Tibial nerve (tissue), 4 donors: ENCODE results near the gene AGL. TPM values are rescaled to one million over a fixed set of nuclear protein-coding genes. Genes with fewer than 3 reads are reported as not detected.
"Not testable (repeated sequence)": the region's sequence is repeated elsewhere in the genome, so short reads cannot be mapped to it uniquely, and the experiment has no call there.

ENCODE experiments used
- DNase-seq, 2 donors: peaks; one replicate each; pipeline ENCODE4 v3.0.0-alpha.2; 2019; ENCODE audit warnings: low spot score in 2 of 2
- H3K27ac ChIP-seq, 4 donors: fragments of 200-600 bp; sonication (generic) in 3 of 4; one replicate each; pipeline ENCODE4 v1.5.1; 2017 to 2019; ENCODE audit warnings: mild to moderate bottlenecking in 1 of 4
- H3K27me3 ChIP-seq, 2 donors: fragments of 200-600 bp; sonication (generic) in 1 of 2; one replicate each; pipeline versions ENCODE4 v1.5.1 to v1.6.0; 2017 to 2019
- H3K36me3 ChIP-seq, 3 donors: fragments of 200-600 bp; sonication (generic); one replicate each; pipeline ENCODE4 v1.5.1; 2018 to 2019
- H3K4me1 ChIP-seq, 4 donors: fragments of 200-600 bp; sonication (generic) in 3 of 4; one replicate each; pipeline ENCODE4 v1.5.1; 2017 to 2019
- H3K4me3 ChIP-seq, 4 donors: fragments of 200-600 bp; sonication (generic) in 3 of 4; one replicate each; pipeline ENCODE4 v1.5.1; 2017 to 2019; ENCODE audit warnings: mild to moderate bottlenecking in 1 of 4, moderate library complexity in 1 of 4
- H3K9me3 ChIP-seq, 4 donors: fragments of 200-600 bp; sonication (generic) in 3 of 4; one replicate each; pipeline ENCODE4 v1.5.1; 2017 to 2019
- EP300 ChIP-seq, 2 donors: sonication (generic); formaldehyde crosslinking; IDR thresholded peaks; one replicate each; pipeline ENCODE4 v1.6.1; 2017; ENCODE audit warnings: antibody characterized with exemption in 2 of 2, mild to moderate bottlenecking in 1 of 2
- POLR2A ChIP-seq, 2 donors: fragments of 450-650 bp; IDR thresholded peaks; one replicate each; pipeline ENCODE4 v1.6.1; 2017; ENCODE audit warnings: antibody characterized with exemption in 2 of 2, mild to moderate bottlenecking in 2 of 2, moderate library complexity in 2 of 2
- WGBS, 2 donors: methylation state at CpG; one replicate each; pipeline ENCODE4 v1.1.5; 2018; 5-methylcytosine and 5-hydroxymethylcytosine counted together
- total RNA-seq, 4 donors: library from RNA; depleted of rRNA; stranded (reverse); fragments of >200 nt; gene quantifications; one replicate each; pipeline ENCODE4 v1.1.0, GENCODE V29; 2016
- TF ChIP-seq, protein P1 (sequence below), 5 experiments: fragments of 200-600 bp in 3 of 5; fragments of 450-650 bp in 2 of 5; sonication (generic) in 3 of 5; IDR thresholded peaks; one replicate each; pipeline ENCODE4 v1.5.1; 2016 to 2019; ENCODE audit warnings: antibody characterized with exemption in 5 of 5, mild to moderate bottlenecking in 3 of 5, moderate library complexity in 2 of 5

Gene AGL
- total RNA-seq, 4 donors from 2014 or later = 12.4 to 18.6 (median 13.9) TPM

GRCh38 chr1:99843760-99844159 lies 6.4 kb upstream of the AGL start:
- WGBS, 2 donors = 45 to 51% methylated on average over 2 of the region's 2 CpGs
- Histone ChIP-seq H3K36me3 (no peaks in the 10 kb centered on the region), H3K4me1 (no peaks in the 10 kb centered on the region), H3K27me3 (no peaks in the 10 kb centered on the region), H3K9me3 (no peaks in the 10 kb centered on the region), H3K4me3 (no peak overlapping the region), H3K27ac (no peak overlapping the region)
- no peak for DNase-seq
- TF ChIP-seq POLR2A (IDR thresholded peaks at IDR 0.05) = no peak
- TF ChIP-seq, protein P1, sequence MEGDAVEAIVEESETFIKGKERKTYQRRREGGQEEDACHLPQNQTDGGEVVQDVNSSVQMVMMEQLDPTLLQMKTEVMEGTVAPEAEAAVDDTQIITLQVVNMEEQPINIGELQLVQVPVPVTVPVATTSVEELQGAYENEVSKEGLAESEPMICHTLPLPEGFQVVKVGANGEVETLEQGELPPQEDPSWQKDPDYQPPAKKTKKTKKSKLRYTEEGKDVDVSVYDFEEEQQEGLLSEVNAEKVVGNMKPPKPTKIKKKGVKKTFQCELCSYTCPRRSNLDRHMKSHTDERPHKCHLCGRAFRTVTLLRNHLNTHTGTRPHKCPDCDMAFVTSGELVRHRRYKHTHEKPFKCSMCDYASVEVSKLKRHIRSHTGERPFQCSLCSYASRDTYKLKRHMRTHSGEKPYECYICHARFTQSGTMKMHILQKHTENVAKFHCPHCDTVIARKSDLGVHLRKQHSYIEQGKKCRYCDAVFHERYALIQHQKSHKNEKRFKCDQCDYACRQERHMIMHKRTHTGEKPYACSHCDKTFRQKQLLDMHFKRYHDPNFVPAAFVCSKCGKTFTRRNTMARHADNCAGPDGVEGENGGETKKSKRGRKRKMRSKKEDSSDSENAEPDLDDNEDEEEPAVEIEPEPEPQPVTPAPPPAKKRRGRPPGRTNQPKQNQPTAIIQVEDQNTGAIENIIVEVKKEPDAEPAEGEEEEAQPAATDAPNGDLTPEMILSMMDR (IDR thresholded peaks at IDR 0.05) = no peak
- no peak for TF ChIP-seq EP300 (IDR thresholded peaks at IDR 0.05)

- H3K27ac ChIP-seq, H3K4me3 ChIP-seq, H3K9me3 ChIP-seq, H3K4me1 ChIP-seq, DNase-seq, H3K27me3 ChIP-seq, H3K36me3 ChIP-seq: not testable (repeated sequence)
- 77 to 86% methylated on average over 9 of the region's 9 CpGs for WGBS, 2 donors
Observed at GRCh38 chr1:99845201-99845600, 5.0 kb upstream of the AGL start.

DNA sequence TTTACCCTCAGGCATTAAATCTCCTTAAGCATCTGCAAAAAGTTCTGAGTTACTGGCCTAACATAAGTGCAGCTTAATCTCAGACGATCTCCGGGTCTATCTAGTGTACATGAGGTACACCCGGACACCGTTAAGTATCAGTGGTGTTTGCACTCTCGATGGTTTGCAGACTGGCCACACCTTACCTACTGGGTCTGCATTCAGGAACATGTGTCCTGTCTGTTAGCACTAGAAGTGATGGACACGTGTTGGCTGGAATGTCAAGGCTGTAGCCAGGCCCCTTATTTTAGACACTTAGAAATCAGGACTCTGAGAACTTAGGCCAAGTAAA lies 783 bp upstream of the AGL start:
- no peak for TF ChIP-seq EP300 (IDR thresholded peaks at IDR 0.05)
- TF ChIP-seq, protein P1 (IDR thresholded peaks at IDR 0.05) = no peak
- no peak for TF ChIP-seq POLR2A (IDR thresholded peaks at IDR 0.05)
- DNase-seq = no peak
- Histone ChIP-seq H3K9me3 (no peaks in the 10 kb centered on the region), H3K4me3 (peak overlapping the region; percentile 69 to 97 (median 78)), H3K4me1 (peaks cover 0 to 31% (median 0%) of the 10 kb centered on the region in 4 donors), H3K36me3 (peaks cover 0 to 8% (median 0%) of the 10 kb centered on the region in 3 donors), H3K27ac (peak overlapping the region in 3 of 4 donors; percentile 86 to 91 (median 90)), H3K27me3 (no peaks in the 10 kb centered on the region)
- 55 to 71% methylated on average over 6 of the region's 6 CpGs for WGBS, 2 donors

GRCh38 chr1:99850459-99851291 lies 514 bp downstream of the AGL start:
- H3K9me3 ChIP-seq = no peaks in the 10 kb centered on the region
- no peak for DNase-seq
- H3K36me3 ChIP-seq = peaks cover 0 to 17% (median 0%) of the 10 kb centered on the region in 3 donors
- WGBS, 2 donors = 3 to 4% methylated on average over 15 of the region's 15 CpGs
- TF ChIP-seq POLR2A (IDR thresholded peaks at IDR 0.05) (no peak), EP300 (IDR thresholded peaks at IDR 0.05) (no peak)
- TF ChIP-seq, protein P1 (IDR thresholded peaks at IDR 0.05) = no peak
- H3K4me3 ChIP-seq = peak overlapping the region; percentile 69 to 97 (median 78)
- H3K4me1 ChIP-seq = peaks cover 0 to 31% (median 0%) of the 10 kb centered on the region in 4 donors
- peak overlapping the region; percentile 77 to 91 (median 88) for H3K27ac ChIP-seq
- H3K27me3 ChIP-seq = no peaks in the 10 kb centered on the region

DNA sequence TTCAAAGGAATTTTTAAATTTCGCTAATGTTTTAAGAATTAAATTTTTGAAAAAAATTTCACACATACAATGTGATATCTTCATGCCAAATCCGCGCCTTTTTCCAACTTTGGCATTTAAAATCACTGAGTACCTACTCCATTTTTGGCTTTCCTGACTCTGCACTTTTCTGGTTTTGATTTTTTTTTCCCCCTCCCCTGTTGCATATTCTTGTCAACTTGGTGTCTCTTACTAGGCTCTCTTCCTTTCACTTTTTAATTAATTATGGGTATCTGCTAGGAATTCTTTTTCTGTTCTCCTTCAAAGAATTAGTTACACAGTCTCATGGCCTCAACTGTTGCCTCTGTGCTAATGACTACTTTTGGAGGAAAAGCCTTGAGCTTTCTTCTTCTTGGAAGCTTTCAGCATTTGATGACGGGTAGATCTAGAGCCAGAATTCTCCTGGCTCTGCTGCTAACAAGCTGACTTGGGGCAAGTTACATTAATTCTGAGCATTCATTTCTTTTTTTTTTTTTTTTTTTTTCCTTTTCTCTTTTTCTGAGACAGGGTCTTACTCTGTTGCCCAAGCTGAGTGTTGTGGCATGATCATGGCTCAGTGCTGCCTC lies 1.8 kb downstream of the AGL start:
- peaks cover 0 to 31% (median 0%) of the 10 kb centered on the region in 4 donors for H3K4me1 ChIP-seq
- H3K4me3 ChIP-seq = no peak overlapping the region
- no peak for DNase-seq
- H3K27me3 ChIP-seq = no peaks in the 10 kb centered on the region
- H3K36me3 ChIP-seq = peaks cover 0 to 28% (median 0%) of the 10 kb centered on the region in 3 donors
- peak overlapping the region in 1 of 4 donors; percentile 21 for H3K27ac ChIP-seq
- TF ChIP-seq, protein P1 (IDR thresholded peaks at IDR 0.05) = no peak
- TF ChIP-seq EP300 (IDR thresholded peaks at IDR 0.05) = no peak
- 80 to 90% methylated on average over 4 of the region's 4 CpGs for WGBS, 2 donors
- H3K9me3 ChIP-seq = no peaks in the 10 kb centered on the region
